Sigmoid colon (tissue), 4 donors: ENCODE measurements around the gene RELA.

Source experiments
- CTCF ChIP-seq, 4 experiments: fragments of 450-650 bp in 3 of 4; fragments of 200-600 bp in 1 of 4; IDR thresholded peaks; one replicate each; pipeline ENCODE4 v1.5.1; 2016 to 2019; ENCODE audit warnings: antibody characterized with exemption in 4 of 4, mild to moderate bottlenecking in 3 of 4, moderate library complexity in 2 of 4
- EP300 ChIP-seq, 4 donors: sonication (generic); formaldehyde crosslinking; IDR thresholded peaks; one replicate each; pipeline ENCODE4 v1.6.1; 2017; ENCODE audit warnings: antibody characterized with exemption in 4 of 4
- POLR2AphosphoS5 ChIP-seq, 4 donors: sonication (generic); formaldehyde crosslinking; IDR thresholded peaks; one replicate each; pipeline ENCODE4 v1.6.1; 2017; ENCODE audit warnings: antibody characterized with exemption in 4 of 4

- TF ChIP-seq CTCF (IDR thresholded peaks at IDR 0.05) = no peak
- TF ChIP-seq EP300 (IDR thresholded peaks at IDR 0.05) = no peak
- TF ChIP-seq POLR2AphosphoS5 (IDR thresholded peaks at IDR 0.05) = no peak
Observed at GRCh38 chr11:65611758-65612603, 50.7 kb downstream of the RELA start.
